ENCODE measurements around the gene KLHL1. TPM values are rescaled to one million over a fixed set of nuclear protein-coding genes. Genes with fewer than 3 reads are reported as not detected.
A peak's percentile ranks its signal among the peaks of the same experiment; 100 is the strongest.

KLHL1 gene
- total RNA-seq, 1 donor from 2014 or later, result not detected

- Mint-ChIP-seq H3K4me3 (ENCODE audit: unreplicated experiment) (no peak overlapping the region), H3K27ac (ENCODE audit: unreplicated experiment) (no peak overlapping the region), H3K4me1 (ENCODE audit: low read depth, unreplicated experiment) (no peaks in the 10 kb centered on the region), H3K36me3 (ENCODE audit: low read depth, unreplicated experiment) (no peaks in the 10 kb centered on the region), H3K27me3 (ENCODE audit: low read depth, unreplicated experiment) (no peaks in the 10 kb centered on the region), H3K9me3 (ENCODE audit: unreplicated experiment) (no peaks in the 10 kb centered on the region)
- Histone ChIP-seq H3K9me3 (ENCODE audit: insufficient read depth, low read depth, low read length) (no peaks in the 10 kb centered on the region), H3K4me2 (ENCODE audit: low read length) (no peak overlapping the region), H3K79me2 (ENCODE audit: insufficient read depth, low read length) (no peaks in the 10 kb centered on the region), H3K4me3 (ENCODE audit: insufficient read depth, low read depth, low read length) (no peak overlapping the region), H3K36me3 (ENCODE audit: insufficient read depth, low read length) (no peaks in the 10 kb centered on the region), H3K4me1 (ENCODE audit: insufficient read depth, low read length) (no peaks in the 10 kb centered on the region), H3K27ac (ENCODE audit: low read depth, low read length) (no peak overlapping the region), H3K27me3 (ENCODE audit: insufficient read depth, low read length) (no peaks in the 10 kb centered on the region), H2AFZ (ENCODE audit: low read depth, low read length) (no peak overlapping the region), H3K9ac (ENCODE audit: low read length) (no peak overlapping the region), H4K20me1 (ENCODE audit: insufficient read depth, low read length) (no peaks in the 10 kb centered on the region)
- no peak for FAIRE-seq
- no peak for DNase-seq (ENCODE audit: low read depth)
- TF ChIP-seq CTCF (IDR thresholded peaks at IDR 0.05; ENCODE audit: insufficient read depth, low read depth, low read length), result no peak
- TF ChIP-seq EZH2 (IDR thresholded peaks at IDR 0.05; ENCODE audit: insufficient read depth, low read length), result no peak
Observed at GRCh38 chr13:70125693-70126092, 17.4 kb upstream of the KLHL1 start.

- H3K36me3 ChIP-seq (ENCODE audit: insufficient read depth, low read length), result no peaks in the 10 kb centered on the region
- no peak overlapping the region for H2AFZ ChIP-seq (ENCODE audit: low read depth, low read length)
- Mint-ChIP-seq H3K27ac (ENCODE audit: unreplicated experiment) (no peak overlapping the region), H3K36me3 (ENCODE audit: low read depth, unreplicated experiment) (no peaks in the 10 kb centered on the region), H3K27me3 (ENCODE audit: low read depth, unreplicated experiment) (no peaks in the 10 kb centered on the region), H3K4me3 (ENCODE audit: unreplicated experiment) (no peak overlapping the region), H3K9me3 (ENCODE audit: unreplicated experiment) (no peaks in the 10 kb centered on the region), H3K4me1 (ENCODE audit: low read depth, unreplicated experiment) (no peaks in the 10 kb centered on the region)
- H3K4me3 ChIP-seq (ENCODE audit: insufficient read depth, low read depth, low read length), result no peak overlapping the region
- H3K27ac ChIP-seq (ENCODE audit: low read depth, low read length), result no peak overlapping the region
- DNase-seq (ENCODE audit: low read depth) (no peak), FAIRE-seq (no peak)
- H3K9ac ChIP-seq (ENCODE audit: low read length), result no peak overlapping the region
- H3K79me2 ChIP-seq (ENCODE audit: insufficient read depth, low read length), result no peaks in the 10 kb centered on the region
- no peak for TF ChIP-seq CTCF (IDR thresholded peaks at IDR 0.05; ENCODE audit: insufficient read depth, low read depth, low read length)
- TF ChIP-seq EZH2 (IDR thresholded peaks at IDR 0.05; ENCODE audit: insufficient read depth, low read length), result no peak
- no peaks in the 10 kb centered on the region for H3K9me3 ChIP-seq (ENCODE audit: insufficient read depth, low read depth, low read length)
- no peaks in the 10 kb centered on the region for H3K27me3 ChIP-seq (ENCODE audit: insufficient read depth, low read length)
- H4K20me1 ChIP-seq (ENCODE audit: insufficient read depth, low read length), result no peaks in the 10 kb centered on the region
- H3K4me2 ChIP-seq (ENCODE audit: low read length), result no peak overlapping the region
- H3K4me1 ChIP-seq (ENCODE audit: insufficient read depth, low read length), result no peaks in the 10 kb centered on the region
Observed at GRCh38 chr13:70117338-70117905, 9.2 kb upstream of the KLHL1 start.

DNA sequence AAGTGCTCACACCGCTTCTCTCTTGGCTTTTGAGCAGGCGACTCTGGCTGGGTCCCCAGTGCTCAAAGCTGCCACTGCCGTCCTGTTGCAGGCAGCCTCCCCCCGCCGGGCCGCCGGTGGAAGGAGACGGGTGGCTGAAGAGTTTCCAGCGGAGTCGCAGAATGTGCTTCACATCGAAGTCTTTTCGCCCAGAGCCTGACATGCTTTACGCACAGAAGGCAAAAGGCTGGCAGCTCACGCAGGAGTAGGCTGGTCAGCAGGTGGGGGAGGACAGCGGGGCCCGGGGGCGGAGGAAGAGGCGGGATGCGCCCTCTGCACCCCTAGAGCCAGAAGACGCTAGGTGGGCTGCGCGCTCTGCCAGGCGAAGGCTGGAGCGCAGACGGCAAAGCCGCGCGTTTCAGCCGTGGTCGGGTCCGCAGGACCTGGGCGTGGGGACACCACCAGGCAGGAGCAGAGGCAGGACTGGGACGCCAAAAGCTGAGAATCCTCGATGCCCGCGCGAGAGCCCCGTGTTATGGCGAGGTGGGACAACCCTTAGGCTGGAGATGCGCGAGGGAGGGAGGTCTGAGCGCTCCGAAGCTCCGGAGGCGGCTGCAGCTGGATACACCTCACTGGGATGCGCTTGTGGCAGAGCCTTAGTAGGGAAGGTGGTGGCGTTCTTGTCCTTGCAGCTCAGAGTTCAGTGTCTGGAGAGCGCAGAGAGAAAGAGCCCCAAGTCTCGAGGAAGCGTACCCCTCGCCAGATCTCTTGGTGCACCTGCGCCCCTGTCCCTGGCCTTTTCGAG, 562 bp downstream of the KLHL1 start, which contains the start of gene ATXN8OS:
TSS of gene ATXN8OS (plus strand) at position 329 of the 784 bp plus-strand sequence.
- no peaks in the 10 kb centered on the region for H3K36me3 Mint-ChIP-seq (ENCODE audit: low read depth, unreplicated experiment)
- Histone ChIP-seq H3K4me3 (ENCODE audit: insufficient read depth, low read depth, low read length) (peak within 1 kb of the TSS; percentile 17), H3K4me2 (ENCODE audit: low read length) (peak within 1 kb of the TSS; percentile 76), H3K36me3 (ENCODE audit: insufficient read depth, low read length) (no peaks in the 10 kb centered on the region), H3K27ac (ENCODE audit: low read depth, low read length) (no peak within 1 kb of the TSS), H4K20me1 (ENCODE audit: insufficient read depth, low read length) (no peaks in the 10 kb centered on the region), H3K4me1 (ENCODE audit: insufficient read depth, low read length) (peaks cover 3% of the 10 kb centered on the region), H3K27me3 (ENCODE audit: insufficient read depth, low read length) (peaks cover 9% of the 10 kb centered on the region), H3K79me2 (ENCODE audit: insufficient read depth, low read length) (no peaks in the 10 kb centered on the region), H2AFZ (ENCODE audit: low read depth, low read length) (peak within 1 kb of the TSS; percentile 71), H3K9ac (ENCODE audit: low read length) (no peak within 1 kb of the TSS), H3K9me3 (ENCODE audit: insufficient read depth, low read depth, low read length) (no peaks in the 10 kb centered on the region)
- peaks cover 28% of the 10 kb centered on the region for H3K27me3 Mint-ChIP-seq (ENCODE audit: low read depth, unreplicated experiment)
- TF ChIP-seq CTCF (IDR thresholded peaks at IDR 0.05; ENCODE audit: insufficient read depth, low read depth, low read length), result no peak
- no peak for TF ChIP-seq EZH2 (IDR thresholded peaks at IDR 0.05; ENCODE audit: insufficient read depth, low read length)
- FAIRE-seq, result no peak
- peak within 1 kb of the TSS; percentile 81 for H3K4me3 Mint-ChIP-seq (ENCODE audit: unreplicated experiment)
- DNase-seq (ENCODE audit: low read depth), result no peak
- H3K27ac Mint-ChIP-seq (ENCODE audit: unreplicated experiment), result no peak within 1 kb of the TSS
- H3K9me3 Mint-ChIP-seq (ENCODE audit: unreplicated experiment), result no peaks in the 10 kb centered on the region
- H3K4me1 Mint-ChIP-seq (ENCODE audit: low read depth, unreplicated experiment), result peaks cover 1% of the 10 kb centered on the region
